Liver (tissue), 9 donors: Measurements from ENCODE around the gene ASPSCR1. TPM values are rescaled to one million over a fixed set of nuclear protein-coding genes. Genes with fewer than 3 reads are reported as not detected.
A peak's percentile ranks its signal among the peaks of the same experiment; 100 is the strongest.

Experiments used
- DNase-seq: peaks from one replicate; pipeline ENCODE4 v3.0.0-alpha.2; 2017; ENCODE audit warnings: low spot score
- H3K27ac ChIP-seq, 2 donors: one replicate each; pipeline ENCODE4 v1.7.0; 2013; ENCODE audit warnings: inconsistent platforms in 2 of 2, low read length in 2 of 2, control low read depth in 1 of 2, low read depth in 1 of 2, mild to moderate bottlenecking in 1 of 2
- H3K27me3 ChIP-seq, 4 donors: one replicate each; pipeline versions ENCODE4 v1.6.1 to v1.7.0; 2013; ENCODE audit warnings: low read length in 3 of 4, inconsistent platforms in 1 of 4, mild to moderate bottlenecking in 1 of 4, moderate library complexity in 1 of 4; ENCODE audit not compliant: control insufficient read depth in 4 of 4, insufficient read depth in 4 of 4
- H3K36me3 ChIP-seq, 4 donors: one replicate each; pipeline versions ENCODE4 v1.6.1 to v1.7.0; 2013; ENCODE audit warnings: low read length in 3 of 4, mild to moderate bottlenecking in 3 of 4, low read depth in 1 of 4, moderate library complexity in 1 of 4; ENCODE audit not compliant: control insufficient read depth in 4 of 4, insufficient read depth in 3 of 4
- H3K4me1 ChIP-seq, 4 donors: one replicate each; pipeline versions ENCODE4 v1.6.1 to v1.7.0; 2013; ENCODE audit warnings: low read length in 3 of 4, mild to moderate bottlenecking in 3 of 4, moderate library complexity in 1 of 4; ENCODE audit not compliant: control insufficient read depth in 4 of 4, insufficient read depth in 4 of 4
- H3K4me3 ChIP-seq, 3 donors: one replicate each; pipeline versions ENCODE4 v1.6.1 to v1.7.0; 2013; ENCODE audit warnings: low read length in 3 of 3, control low read depth in 1 of 3, low read depth in 1 of 3, mild to moderate bottlenecking in 1 of 3
- H3K9ac ChIP-seq, 2 donors: one replicate each; pipeline ENCODE4 v1.7.0; 2013; ENCODE audit warnings: low read length in 2 of 2, mild to moderate bottlenecking in 2 of 2, moderate library complexity in 2 of 2, control low read depth in 1 of 2, low read depth in 1 of 2
- H3K9me3 ChIP-seq, 4 donors: one replicate each; pipeline versions ENCODE4 v1.6.1 to v1.7.0; 2013; ENCODE audit warnings: low read length in 3 of 4; ENCODE audit not compliant: control insufficient read depth in 4 of 4
- ATF3 ChIP-seq: IDR thresholded peaks from 2 replicates; pipeline ENCODE4 v1.6.1; 2016; ENCODE audit warnings: antibody characterized with exemption
- CTCF ChIP-seq: fragments of 150-350 bp; IDR thresholded peaks from 2 replicates; pipeline ENCODE4 v1.5.1; 2017; ENCODE audit warnings: improper control_type of control experiment, low read depth, low read length; ENCODE audit not compliant: missing input control
- FOXA1 ChIP-seq: IDR thresholded peaks from 2 replicates; pipeline ENCODE4 v1.6.1; 2016; ENCODE audit warnings: antibody characterized with exemption
- GABPA ChIP-seq, 2 donors: IDR thresholded peaks in 1 of 2; conservative IDR thresholded peaks in 1 of 2; 2 replicates each; pipeline ENCODE4 v1.6.1; 2016; ENCODE audit warnings: antibody characterized with exemption in 2 of 2, mild to moderate bottlenecking in 1 of 2, moderate library complexity in 1 of 2
- HNF4G ChIP-seq: IDR thresholded peaks from 2 replicates; pipeline ENCODE4 v1.6.1; 2016; ENCODE audit warnings: antibody characterized with exemption
- MAX ChIP-seq: IDR thresholded peaks from 2 replicates; pipeline ENCODE4 v1.6.1; 2016; ENCODE audit warnings: antibody characterized with exemption
- NR2F2 ChIP-seq: IDR thresholded peaks from 2 replicates; pipeline ENCODE4 v1.6.1; 2016; ENCODE audit warnings: antibody characterized with exemption
- RAD21 ChIP-seq, 2 donors: IDR thresholded peaks; 2 replicates each; pipeline ENCODE4 v1.6.1; 2016; ENCODE audit warnings: antibody characterized with exemption in 2 of 2, mild to moderate bottlenecking in 2 of 2
- REST ChIP-seq: IDR thresholded peaks from 2 replicates; pipeline ENCODE4 v1.6.1; 2016; ENCODE audit warnings: antibody characterized with exemption, mild to moderate bottlenecking
- RXRA ChIP-seq, 2 donors: IDR thresholded peaks; 2 replicates each; pipeline ENCODE4 v1.6.1; 2017 to 2018; ENCODE audit warnings: antibody characterized with exemption in 2 of 2, mild to moderate bottlenecking in 1 of 2
- SP1 ChIP-seq: IDR thresholded peaks from 2 replicates; pipeline ENCODE4 v1.6.1; 2018; ENCODE audit warnings: antibody characterized with exemption, mild to moderate bottlenecking
- ZBTB33 ChIP-seq: IDR thresholded peaks from 2 replicates; pipeline ENCODE4 v1.6.1; 2016; ENCODE audit warnings: antibody characterized with exemption
- WGBS: extraction: QIAGEN DNeasy Blood & Tissue Kit; methylation state at CpG from one replicate; pipeline ENCODE4 v1.1.7; 2013; 5-methylcytosine and 5-hydroxymethylcytosine counted together
- polyA plus RNA-seq, 2 donors: library from polyadenylated mRNA; stranded (reverse) in 1 of 2; unstranded in 1 of 2; fragments of 200-250 nt in 1 of 2; fragments of >200 nt in 1 of 2; fragmentation: Nextera tagmentation in 1 of 2; extraction: Ambion mirVana in 1 of 2; gene quantifications; one replicate each; pipeline versions ENCODE4 v1.2.1 to v1.2.3, GENCODE V29; 2013 to 2015
- total RNA-seq, 2 donors: library from RNA; depleted of rRNA; stranded (reverse); fragments of >200 nt; gene quantifications; one replicate each; pipeline ENCODE4 v1.2.3, GENCODE V29; 2014
- donor health status: healthy.
- donor health status: healthy.
- donor health status: healthy.
- donor health status: healthy.
- donor health status: healthy.

ASPSCR1 gene
- total and polyA plus RNA-seq, 4 donors, result 17.8 to 26.2 (median 20.4) TPM

- DNase-seq, result no peak
- H3K4me1 ChIP-seq, result peaks cover 11 to 33% (median 23%) of the 10 kb centered on the region in 4 donors
- no peaks in the 10 kb centered on the region for H3K27me3 ChIP-seq
- H3K9me3 ChIP-seq, result no peaks in the 10 kb centered on the region
- H3K27ac ChIP-seq, result no peak overlapping the region
- no peak overlapping the region for H3K4me3 ChIP-seq
- WGBS, result 64% methylated on average over 37 of the region's 37 CpGs
- no peaks in the 10 kb centered on the region for H3K36me3 ChIP-seq
- TF ChIP-seq RXRA (IDR thresholded peaks at IDR 0.05) (no peak), FOXA1 (no peak)
- H3K9ac ChIP-seq, result no peak overlapping the region
Measured at GRCh38 chr17:81962499-81963441, 14.7 kb upstream of the ASPSCR1 start.

- 72% methylated on average over 22 of the region's 22 CpGs for WGBS
Measured at GRCh38 chr17:81964081-81964849, 13.2 kb upstream of the ASPSCR1 start.

GRCh38 chr17:81966343-81967243, 10.8 kb upstream of the ASPSCR1 start:
- Histone ChIP-seq H3K9ac (no peak overlapping the region), H3K9me3 (no peaks in the 10 kb centered on the region), H3K27me3 (no peaks in the 10 kb centered on the region), H3K36me3 (no peaks in the 10 kb centered on the region), H3K27ac (peak overlapping the region in 1 of 2 donors; percentile 58), H3K4me3 (no peak overlapping the region), H3K4me1 (peaks cover 8 to 37% (median 18%) of the 10 kb centered on the region in 4 donors)
- 59% methylated on average over 41 of the region's 41 CpGs for WGBS
- no peak for DNase-seq
- TF ChIP-seq SP1, result no peak
- no peak for TF ChIP-seq NR2F2
- TF ChIP-seq CTCF, result no peak
- no peak for TF ChIP-seq RAD21 (IDR thresholded peaks at IDR 0.05)
- TF ChIP-seq GABPA (IDR thresholded peaks at IDR 0.05 in 1 of 2, conservative IDR thresholded peaks at IDR 0.05 in 1 of 2), result no peak
- TF ChIP-seq REST, result no peak
- TF ChIP-seq HNF4G, result no peak
- TF ChIP-seq MAX, result no peak
- TF ChIP-seq FOXA1, result no peak
- no peak for TF ChIP-seq ATF3

More at GRCh38 chr17:81964081-81964849, 13.2 kb upstream of the ASPSCR1 start:
- TF ChIP-seq ZBTB33, result no peak
- TF ChIP-seq RXRA (IDR thresholded peaks at IDR 0.05), result no peak
- Histone ChIP-seq H3K4me3 (no peak overlapping the region), H3K9ac (no peak overlapping the region), H3K27ac (no peak overlapping the region), H3K27me3 (no peaks in the 10 kb centered on the region), H3K4me1 (peaks cover 12 to 40% (median 25%) of the 10 kb centered on the region in 4 donors), H3K9me3 (no peaks in the 10 kb centered on the region), H3K36me3 (no peaks in the 10 kb centered on the region)
- no peak for DNase-seq
